ENCODE data around the gene CAST.

The CAST gene

GRCh38 chr5:96807075-96807654 is 145.0 kb downstream of the CAST start:
- H3K4me3 ChIP-seq (ENCODE audit: low read depth, low read length), result peak overlapping the region; percentile 73
- TF ChIP-seq CTCF (IDR thresholded peaks at IDR 0.05; ENCODE audit: low read depth, low read length), result no peak

- peak overlapping the region; percentile 73 for H3K4me3 ChIP-seq (ENCODE audit: low read depth, low read length)
- TF ChIP-seq CTCF (IDR thresholded peaks at IDR 0.05; ENCODE audit: low read depth, low read length), result no peak
Measured at GRCh38 chr5:96808541-96808828, 146.3 kb downstream of the CAST start.

- H3K4me3 ChIP-seq (ENCODE audit: low read depth, low read length), result no peak overlapping the region; the same call in 1 of the 2 replicates
- no peak for TF ChIP-seq CTCF (IDR thresholded peaks at IDR 0.05; ENCODE audit: low read depth, low read length)
Measured at GRCh38 chr5:96808868-96809558, 146.8 kb downstream of the CAST start.

- no peak for TF ChIP-seq CTCF (IDR thresholded peaks at IDR 0.05; ENCODE audit: low read depth, low read length)
- H3K4me3 ChIP-seq (ENCODE audit: low read depth, low read length), result no peak overlapping the region
Measured at GRCh38 chr5:96809921-96810320, 147.7 kb downstream of the CAST start.

- H3K4me3 ChIP-seq (ENCODE audit: low read depth, low read length), result no peak overlapping the region
- TF ChIP-seq CTCF (IDR thresholded peaks at IDR 0.05; ENCODE audit: low read depth, low read length), result no peak
Measured at GRCh38 chr5:96812851-96813250, 150.7 kb downstream of the CAST start.

GRCh38 chr5:96814041-96814440 is 151.9 kb downstream of the CAST start:
- TF ChIP-seq CTCF (IDR thresholded peaks at IDR 0.05; ENCODE audit: low read depth, low read length), result no peak
- no peak overlapping the region for H3K4me3 ChIP-seq (ENCODE audit: low read depth, low read length)

GRCh38 chr5:96816411-96816939 is 154.3 kb downstream of the CAST start:
- H3K4me3 ChIP-seq (ENCODE audit: low read depth, low read length), result no peak overlapping the region
- no peak for TF ChIP-seq CTCF (IDR thresholded peaks at IDR 0.05; ENCODE audit: low read depth, low read length)
